Mucosa of rectum (tissue), 2 donors: ENCODE results near the gene CES5A.
"Not testable (repeated sequence)": the region's sequence is repeated elsewhere in the genome, so short reads cannot be mapped to it uniquely, and the experiment has no call there.

Experiments
- H3K27ac ChIP-seq, 2 donors: one replicate each; pipeline ENCODE4 v1.7.0; 2013; ENCODE audit warnings: inconsistent platforms in 2 of 2, low read depth in 2 of 2, low read length in 2 of 2
- H3K27me3 ChIP-seq, 2 donors: one replicate each; pipeline ENCODE4 v1.7.0; 2013; ENCODE audit warnings: low read length in 2 of 2; ENCODE audit not compliant: control insufficient read depth in 2 of 2, insufficient read depth in 2 of 2
- H3K36me3 ChIP-seq, 2 donors: one replicate each; pipeline ENCODE4 v1.7.0; 2013; ENCODE audit warnings: low read length in 2 of 2; ENCODE audit not compliant: control insufficient read depth in 2 of 2, insufficient read depth in 2 of 2
- H3K4me1 ChIP-seq, 2 donors: one replicate each; pipeline ENCODE4 v1.7.0; 2013; ENCODE audit warnings: low read length in 2 of 2, mild to moderate bottlenecking in 1 of 2; ENCODE audit not compliant: control insufficient read depth in 2 of 2, insufficient read depth in 2 of 2
- H3K4me3 ChIP-seq, 2 donors: one replicate each; pipeline ENCODE4 v1.7.0; 2013; ENCODE audit warnings: low read length in 2 of 2
- H3K9ac ChIP-seq, 2 donors: one replicate each; pipeline ENCODE4 v1.7.0; 2013; ENCODE audit warnings: low read length in 2 of 2, low read depth in 1 of 2, mild to moderate bottlenecking in 1 of 2
- H3K9me3 ChIP-seq, 2 donors: one replicate each; pipeline ENCODE4 v1.7.0; 2013; ENCODE audit warnings: low read length in 2 of 2; ENCODE audit not compliant: control insufficient read depth in 2 of 2
- donor health status: healthy.
- donor health status: Normal muscosa, but diverticular disease.

CES5A gene

DNA sequence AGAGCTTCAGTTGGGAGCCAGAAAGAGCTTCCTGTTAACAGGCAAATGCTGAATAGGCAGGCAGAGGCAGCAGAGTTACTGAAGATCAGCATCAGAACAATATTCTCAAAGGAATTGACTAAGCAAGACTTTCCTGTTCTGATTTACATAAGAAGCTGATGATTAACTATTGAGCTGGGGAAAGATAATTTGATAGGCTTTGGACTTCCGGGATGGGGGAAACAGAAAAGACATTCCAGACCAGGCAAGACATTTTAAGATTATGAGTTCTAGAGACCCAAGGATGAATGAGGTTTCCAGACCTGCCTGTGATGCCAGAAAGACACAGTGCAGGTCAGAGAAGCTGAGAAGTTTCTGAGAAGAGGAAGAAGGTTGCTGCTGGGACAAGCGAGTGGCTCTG, at the start of gene CES5A:
CES5A (minus strand) TSS at position 101 of the 400 bp plus-strand sequence. CDS start 152 bp downstream, outside the sequence.
- Histone ChIP-seq H3K4me1 (no peaks in the 10 kb centered on the region), H3K27ac (no peak within 1 kb of the TSS), H3K27me3 (no peaks in the 10 kb centered on the region), H3K9ac (no peak within 1 kb of the TSS), H3K36me3 (no peaks in the 10 kb centered on the region), H3K4me3 (no peak within 1 kb of the TSS), H3K9me3 (no peaks in the 10 kb centered on the region)

DNA sequence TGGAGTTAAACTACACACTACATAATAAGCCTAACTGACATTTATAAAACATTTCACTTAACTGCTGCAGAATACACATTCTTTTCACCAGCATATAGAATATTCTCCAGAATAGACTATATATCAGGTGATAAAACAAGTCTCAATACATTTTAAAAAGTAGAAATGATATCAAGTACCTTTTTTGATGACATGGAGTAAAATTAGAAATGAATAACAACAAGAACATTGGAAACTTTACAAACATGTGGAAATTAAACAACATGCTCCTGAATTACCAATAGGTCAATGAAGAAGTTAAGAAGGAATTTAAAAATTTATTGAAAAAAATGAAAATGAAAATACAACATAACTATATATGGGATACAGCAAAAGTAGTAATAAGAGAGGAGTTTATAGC, 47.5 kb upstream of the CES5A start:
- Histone ChIP-seq H3K9me3 (no peaks in the 10 kb centered on the region), H3K27me3 (no peaks in the 10 kb centered on the region), H3K9ac (no peak overlapping the region), H3K4me1 (no peaks in the 10 kb centered on the region), H3K36me3 (no peaks in the 10 kb centered on the region), H3K27ac (no peak overlapping the region), H3K4me3 (no peak overlapping the region)

- no peaks in the 10 kb centered on the region for H3K36me3 ChIP-seq
These were observed 42.4 kb upstream of the CES5A start for GRCh38 chr16:55917373-55918160.

DNA sequence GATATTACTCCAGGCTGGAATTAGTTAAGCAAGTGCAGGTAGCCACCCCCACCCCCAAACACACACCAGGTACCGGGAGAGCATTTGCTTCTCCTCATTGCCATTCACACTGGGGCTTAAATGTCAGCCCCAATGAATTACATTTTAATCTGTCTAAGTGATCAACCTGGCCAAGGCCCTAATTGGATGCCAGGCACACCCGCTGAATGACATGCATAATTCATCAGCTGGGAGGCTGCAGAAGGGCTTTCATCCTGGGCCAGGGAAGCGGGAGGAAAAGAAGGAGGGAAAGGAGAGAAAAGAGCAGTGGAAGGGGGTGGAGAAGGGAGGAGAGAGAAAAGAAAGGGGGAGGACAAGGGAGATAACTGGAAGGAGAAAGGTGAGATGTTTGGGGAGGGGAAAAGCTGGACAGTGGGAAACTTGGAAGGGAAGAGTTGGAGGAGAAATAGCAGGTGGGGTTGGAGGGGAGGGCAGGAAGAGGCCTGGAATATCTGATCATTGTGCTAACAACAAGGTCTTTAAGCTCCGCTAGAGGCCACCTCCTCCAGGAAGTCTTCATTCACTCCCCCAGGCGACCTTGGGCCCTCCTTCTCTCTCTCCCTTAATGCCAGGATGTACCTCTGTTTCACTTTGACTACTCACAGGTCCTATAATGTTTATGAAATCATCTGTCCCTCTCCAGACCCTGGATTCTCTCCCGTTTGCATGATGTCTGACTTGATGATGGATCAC, 40.1 kb upstream of the CES5A start:
- no peaks in the 10 kb centered on the region for H3K27me3 ChIP-seq
- H3K36me3 ChIP-seq = no peaks in the 10 kb centered on the region
- no peaks in the 10 kb centered on the region for H3K9me3 ChIP-seq
- no peaks in the 10 kb centered on the region for H3K4me1 ChIP-seq
- no peak overlapping the region for H3K4me3 ChIP-seq
- H3K27ac ChIP-seq = no peak overlapping the region
- no peak overlapping the region for H3K9ac ChIP-seq

More at GRCh38 chr16:55917373-55918160, 42.4 kb upstream of the CES5A start:
- H3K27ac ChIP-seq = no peak overlapping the region
- no peaks in the 10 kb centered on the region for H3K27me3 ChIP-seq
- no peaks in the 10 kb centered on the region for H3K9me3 ChIP-seq
- H3K9ac ChIP-seq = no peak overlapping the region
- H3K4me1 ChIP-seq = no peaks in the 10 kb centered on the region
- H3K4me3 ChIP-seq = no peak overlapping the region

GRCh38 chr16:55914383-55914782, 39.2 kb upstream of the CES5A start:
- Histone ChIP-seq H3K4me3 (no peak overlapping the region), H3K9me3 (no peaks in the 10 kb centered on the region), H3K4me1 (no peaks in the 10 kb centered on the region), H3K36me3 (no peaks in the 10 kb centered on the region), H3K27me3 (no peaks in the 10 kb centered on the region), H3K9ac (no peak overlapping the region), H3K27ac (no peak overlapping the region)

- no peak overlapping the region for H3K27ac ChIP-seq
- H3K4me1 ChIP-seq = no peaks in the 10 kb centered on the region
- no peak overlapping the region for H3K4me3 ChIP-seq
- no peaks in the 10 kb centered on the region for H3K9me3 ChIP-seq
- no peaks in the 10 kb centered on the region for H3K36me3 ChIP-seq
- no peak overlapping the region for H3K9ac ChIP-seq
- no peaks in the 10 kb centered on the region for H3K27me3 ChIP-seq
These were observed 38.5 kb upstream of the CES5A start for GRCh38 chr16:55913716-55914115.

GRCh38 chr16:55913121-55913520, 37.9 kb upstream of the CES5A start:
- not testable (repeated sequence) for H3K27me3 ChIP-seq, H3K4me3 ChIP-seq, H3K36me3 ChIP-seq, H3K27ac ChIP-seq, H3K9me3 ChIP-seq, H3K4me1 ChIP-seq, H3K9ac ChIP-seq

DNA sequence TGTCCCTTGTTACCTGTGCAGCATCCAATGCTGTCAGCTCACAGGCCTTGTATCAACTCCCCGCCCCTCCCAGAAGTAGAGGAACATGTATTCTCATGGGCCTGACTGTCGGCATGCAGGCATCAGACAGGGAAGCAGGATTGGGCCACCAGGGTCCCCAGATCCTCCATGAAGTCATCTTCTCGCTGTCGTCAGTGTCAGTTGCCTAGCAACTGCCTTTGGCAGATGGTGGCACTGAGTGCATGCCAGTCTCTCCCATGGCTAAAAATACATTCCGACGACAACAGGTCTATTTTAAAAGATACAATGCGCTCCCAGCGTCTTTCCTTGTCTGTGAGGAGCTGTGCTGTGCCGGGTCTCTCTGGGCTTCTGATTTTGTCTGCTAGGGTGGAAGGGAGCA, 36.8 kb upstream of the CES5A start:
- Histone ChIP-seq H3K9me3 (no peaks in the 10 kb centered on the region), H3K27ac (no peak overlapping the region), H3K9ac (no peak overlapping the region), H3K4me3 (no peak overlapping the region), H3K36me3 (no peaks in the 10 kb centered on the region), H3K27me3 (no peaks in the 10 kb centered on the region), H3K4me1 (no peaks in the 10 kb centered on the region)

- Histone ChIP-seq H3K27ac (no peak overlapping the region), H3K9ac (no peak overlapping the region), H3K9me3 (no peaks in the 10 kb centered on the region)
These were observed 36.4 kb upstream of the CES5A start for GRCh38 chr16:55911616-55912015.

DNA sequence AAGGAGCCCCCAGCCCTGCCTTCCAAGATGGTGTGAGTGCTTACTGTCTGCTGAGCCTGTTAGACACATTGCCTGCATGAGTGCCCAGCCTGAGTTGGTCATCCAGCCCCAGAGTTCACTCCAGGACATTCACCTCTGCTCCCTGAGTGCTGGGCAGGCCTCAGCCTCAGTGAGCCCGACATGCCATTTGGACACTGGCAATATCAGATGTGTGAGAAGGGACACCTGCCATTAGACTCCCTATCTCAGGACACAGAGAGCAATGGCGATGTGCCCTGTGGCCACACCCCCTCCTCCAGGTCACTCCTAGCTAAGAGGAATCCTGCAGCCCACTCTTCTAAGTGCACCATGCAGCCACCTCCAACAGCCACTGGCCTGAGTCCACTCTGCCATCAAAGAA, 34.7 kb upstream of the CES5A start:
- Histone ChIP-seq H3K4me1 (no peaks in the 10 kb centered on the region), H3K4me3 (no peak overlapping the region), H3K27ac (no peak overlapping the region), H3K27me3 (no peaks in the 10 kb centered on the region), H3K9ac (no peak overlapping the region), H3K36me3 (no peaks in the 10 kb centered on the region), H3K9me3 (no peaks in the 10 kb centered on the region)

More at GRCh38 chr16:55911616-55912015, 36.4 kb upstream of the CES5A start:
- H3K27me3 ChIP-seq = no peaks in the 10 kb centered on the region
- H3K4me1 ChIP-seq = no peaks in the 10 kb centered on the region
- H3K4me3 ChIP-seq = no peak overlapping the region
- no peaks in the 10 kb centered on the region for H3K36me3 ChIP-seq
